Activated T-cell treated with anti-CD3 and anti-CD28 coated beads, Interleukin-2, amount 50 U/mL, for 72 hours (primary cell): Measurements from ENCODE around the gene RAD23A. TPM values are rescaled to one million over a fixed set of nuclear protein-coding genes. Genes with fewer than 3 reads are reported as not detected.
"Not testable (repeated sequence)": the region's sequence is repeated elsewhere in the genome, so short reads cannot be mapped to it uniquely, and the experiment has no call there.

Experiments
- ATAC-seq, 2 donors: fragments of 150-1000 bp; cut with Tn5 transposase; replicated peaks in 1 of 2; 2 replicates each; pipeline ENCODE4 v1.10.0; 2021; ENCODE audit warnings: moderate library complexity in 2 of 2, mild to moderate bottlenecking in 1 of 2
- DNase-seq, 2 donors: peaks; one replicate each; pipeline ENCODE4 v3.0.0; 2021 to 2022; ENCODE audit warnings: mixed read lengths in 1 of 2
- H3K27ac Mint-ChIP-seq: one replicate; pipeline ENCODE4 v1.8.0; 2022; ENCODE audit warnings: mild to moderate bottlenecking, moderate library complexity, mixed read lengths
- H3K27me3 Mint-ChIP-seq: one replicate; pipeline ENCODE4 v1.8.0; 2022; ENCODE audit warnings: low read depth, mixed read lengths
- H3K36me3 Mint-ChIP-seq, 2 donors: one replicate each; pipeline ENCODE4 v1.8.0; 2022; ENCODE audit warnings: mixed read lengths in 2 of 2, mild to moderate bottlenecking in 1 of 2; ENCODE audit not compliant: insufficient read depth in 2 of 2
- H3K4me1 Mint-ChIP-seq: one replicate; pipeline ENCODE4 v1.8.0; 2022; ENCODE audit warnings: low read depth, mixed read lengths
- H3K4me3 Mint-ChIP-seq, 2 donors: one replicate each; pipeline ENCODE4 v1.8.0; 2022; ENCODE audit warnings: mild to moderate bottlenecking in 2 of 2, mixed read lengths in 2 of 2, moderate library complexity in 2 of 2
- H3K9me3 Mint-ChIP-seq, 2 donors: one replicate each; pipeline ENCODE4 v1.8.0; 2022; ENCODE audit warnings: mixed read lengths in 2 of 2
- total RNA-seq, 2 donors: library from RNA; stranded (reverse); gene quantifications; one replicate each; pipeline ENCODE4 v1.2.3, GENCODE V29; 2022

Gene RAD23A
- total RNA-seq, 2 donors from 2014 or later: 159 to 189 TPM

DNA sequence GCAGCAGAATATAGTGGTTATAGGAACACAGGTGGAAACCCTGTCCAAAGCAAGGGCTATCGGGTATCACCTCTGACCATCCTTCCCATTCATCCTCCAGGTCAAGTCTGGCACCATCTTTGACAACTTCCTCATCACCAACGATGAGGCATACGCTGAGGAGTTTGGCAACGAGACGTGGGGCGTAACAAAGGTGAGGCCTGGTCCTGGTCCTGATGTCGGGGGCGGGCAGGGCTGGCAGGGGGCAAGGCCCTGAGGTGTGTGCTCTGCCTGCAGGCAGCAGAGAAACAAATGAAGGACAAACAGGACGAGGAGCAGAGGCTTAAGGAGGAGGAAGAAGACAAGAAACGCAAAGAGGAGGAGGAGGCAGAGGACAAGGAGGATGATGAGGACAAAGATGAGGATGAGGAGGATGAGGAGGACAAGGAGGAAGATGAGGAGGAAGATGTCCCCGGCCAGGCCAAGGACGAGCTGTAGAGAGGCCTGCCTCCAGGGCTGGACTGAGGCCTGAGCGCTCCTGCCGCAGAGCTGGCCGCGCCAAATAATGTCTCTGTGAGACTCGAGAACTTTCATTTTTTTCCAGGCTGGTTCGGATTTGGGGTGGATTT lies 2.1 kb upstream of the RAD23A start:
- no peaks in the 10 kb centered on the region for H3K9me3 Mint-ChIP-seq
- ATAC-seq (no peak), DNase-seq (no peak)
- H3K27ac Mint-ChIP-seq: peak overlapping the region; percentile 58
- no peaks in the 10 kb centered on the region for H3K27me3 Mint-ChIP-seq
- H3K36me3 Mint-ChIP-seq: peaks cover 30 to 61% of the 10 kb centered on the region in 2 donors
- peaks cover 79% of the 10 kb centered on the region for H3K4me1 Mint-ChIP-seq
- peak overlapping the region; percentile 14 to 59 for H3K4me3 Mint-ChIP-seq

DNA sequence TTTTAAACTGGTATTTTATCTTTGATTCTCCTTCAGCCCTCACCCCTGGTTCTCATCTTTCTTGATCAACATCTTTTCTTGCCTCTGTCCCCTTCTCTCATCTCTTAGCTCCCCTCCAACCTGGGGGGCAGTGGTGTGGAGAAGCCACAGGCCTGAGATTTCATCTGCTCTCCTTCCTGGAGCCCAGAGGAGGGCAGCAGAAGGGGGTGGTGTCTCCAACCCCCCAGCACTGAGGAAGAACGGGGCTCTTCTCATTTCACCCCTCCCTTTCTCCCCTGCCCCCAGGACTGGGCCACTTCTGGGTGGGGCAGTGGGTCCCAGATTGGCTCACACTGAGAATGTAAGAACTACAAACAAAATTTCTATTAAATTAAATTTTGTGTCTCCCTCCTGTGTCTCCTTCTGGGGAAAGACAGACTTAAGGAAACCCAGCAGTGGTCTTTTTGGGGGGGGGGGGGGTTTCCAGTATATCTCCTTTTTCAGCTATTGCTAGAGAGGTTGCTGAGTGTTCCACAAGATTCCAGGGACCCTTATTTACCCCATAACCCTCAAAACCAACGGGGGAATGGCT lies 1.5 kb upstream of the RAD23A start:
- H3K4me3 Mint-ChIP-seq: peak overlapping the region; percentile 23 to 95
- peak overlapping the region; percentile 99 for H3K27ac Mint-ChIP-seq
- H3K4me1 Mint-ChIP-seq: peaks cover 73% of the 10 kb centered on the region
- peaks cover 25 to 56% of the 10 kb centered on the region in 2 donors for H3K36me3 Mint-ChIP-seq
- ATAC-seq (no peak), DNase-seq (no peak)
- no peaks in the 10 kb centered on the region for H3K9me3 Mint-ChIP-seq
- H3K27me3 Mint-ChIP-seq: no peaks in the 10 kb centered on the region

DNA sequence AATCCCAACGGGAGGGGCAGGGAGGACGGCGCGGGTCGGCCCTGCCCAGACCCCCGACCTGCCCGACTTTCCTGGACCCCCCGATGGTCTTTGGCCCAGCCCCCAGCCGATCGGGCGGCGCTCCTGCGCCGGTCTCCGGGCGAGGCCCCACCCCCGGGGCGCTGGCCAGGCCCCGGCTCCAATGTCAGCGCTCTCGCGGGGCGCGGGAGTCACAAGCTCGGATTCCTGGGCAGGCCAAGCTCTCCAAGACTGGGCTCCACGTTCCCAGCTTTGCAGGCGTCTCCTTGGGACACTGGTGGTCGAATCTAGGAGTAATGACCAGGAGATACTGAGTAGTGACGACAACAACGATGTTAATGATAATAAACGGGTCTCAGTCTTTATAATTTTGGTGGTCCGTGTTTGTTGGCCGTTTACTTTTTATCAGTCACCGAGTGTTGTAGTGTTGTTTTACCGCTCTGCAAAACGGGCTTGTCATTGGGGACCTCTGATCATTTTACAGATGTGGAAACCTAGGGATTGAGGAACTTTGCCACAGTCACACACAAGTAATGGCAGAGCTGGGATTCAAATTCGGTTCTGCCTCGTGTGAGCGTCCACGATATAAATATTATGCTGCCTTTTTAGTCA lies 545 bp downstream of the RAD23A start:
- peak; percentile 47 to 56 for ATAC-seq
- Mint-ChIP-seq H3K27me3 (no peaks in the 10 kb centered on the region), H3K4me3 (peak overlapping the region; percentile 94 to 95), H3K27ac (peak overlapping the region; percentile 95), H3K9me3 (no peaks in the 10 kb centered on the region), H3K4me1 (peaks cover 64% of the 10 kb centered on the region), H3K36me3 (peaks cover 20 to 52% of the 10 kb centered on the region in 2 donors)
- DNase-seq: peak; percentile 61 to 63

DNA sequence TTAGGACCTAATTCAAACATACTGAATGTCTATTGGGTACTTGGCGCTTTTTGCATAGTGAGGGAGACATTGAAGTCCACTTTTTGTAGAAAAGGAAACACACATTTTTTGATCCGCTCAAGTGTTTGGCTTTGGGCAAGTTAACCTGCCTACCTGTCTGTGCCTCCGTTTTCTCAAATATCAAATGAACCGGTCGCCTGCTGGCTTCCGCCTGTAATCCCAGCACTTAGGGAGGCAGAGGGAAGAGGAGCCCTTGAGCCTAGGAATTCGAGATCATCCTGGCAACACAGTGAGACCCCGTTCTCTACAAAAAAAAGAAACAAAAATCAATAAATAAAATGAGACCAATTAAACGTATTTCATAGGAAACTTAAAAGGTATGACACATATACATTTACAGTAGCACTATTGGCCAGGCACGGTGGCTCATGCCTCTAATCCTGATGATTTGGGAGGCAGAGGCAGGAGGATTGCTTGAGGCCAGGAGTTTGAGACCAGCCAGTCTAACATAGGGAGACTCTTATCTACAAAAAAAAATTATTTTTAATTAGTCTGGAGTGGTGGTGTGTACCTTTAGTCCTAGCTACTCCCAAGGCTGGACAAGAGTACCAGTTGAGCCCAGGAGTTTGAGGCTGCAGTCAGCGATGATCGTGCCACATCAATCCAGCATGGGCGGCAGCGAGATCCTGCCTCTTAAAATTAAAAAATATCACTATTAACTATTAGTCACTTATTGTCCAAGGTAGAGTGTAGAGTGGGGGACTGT lies 1.3 kb downstream of the RAD23A start:
- Mint-ChIP-seq H3K4me1 (peaks cover 57% of the 10 kb centered on the region), H3K36me3 (peaks cover 20 to 55% of the 10 kb centered on the region in 2 donors), H3K27me3 (no peaks in the 10 kb centered on the region), H3K9me3 (no peaks in the 10 kb centered on the region), H3K27ac (peak overlapping the region; percentile 95), H3K4me3 (peak overlapping the region; percentile 94 to 95)
- no peak for DNase-seq
- no peak for ATAC-seq

DNA sequence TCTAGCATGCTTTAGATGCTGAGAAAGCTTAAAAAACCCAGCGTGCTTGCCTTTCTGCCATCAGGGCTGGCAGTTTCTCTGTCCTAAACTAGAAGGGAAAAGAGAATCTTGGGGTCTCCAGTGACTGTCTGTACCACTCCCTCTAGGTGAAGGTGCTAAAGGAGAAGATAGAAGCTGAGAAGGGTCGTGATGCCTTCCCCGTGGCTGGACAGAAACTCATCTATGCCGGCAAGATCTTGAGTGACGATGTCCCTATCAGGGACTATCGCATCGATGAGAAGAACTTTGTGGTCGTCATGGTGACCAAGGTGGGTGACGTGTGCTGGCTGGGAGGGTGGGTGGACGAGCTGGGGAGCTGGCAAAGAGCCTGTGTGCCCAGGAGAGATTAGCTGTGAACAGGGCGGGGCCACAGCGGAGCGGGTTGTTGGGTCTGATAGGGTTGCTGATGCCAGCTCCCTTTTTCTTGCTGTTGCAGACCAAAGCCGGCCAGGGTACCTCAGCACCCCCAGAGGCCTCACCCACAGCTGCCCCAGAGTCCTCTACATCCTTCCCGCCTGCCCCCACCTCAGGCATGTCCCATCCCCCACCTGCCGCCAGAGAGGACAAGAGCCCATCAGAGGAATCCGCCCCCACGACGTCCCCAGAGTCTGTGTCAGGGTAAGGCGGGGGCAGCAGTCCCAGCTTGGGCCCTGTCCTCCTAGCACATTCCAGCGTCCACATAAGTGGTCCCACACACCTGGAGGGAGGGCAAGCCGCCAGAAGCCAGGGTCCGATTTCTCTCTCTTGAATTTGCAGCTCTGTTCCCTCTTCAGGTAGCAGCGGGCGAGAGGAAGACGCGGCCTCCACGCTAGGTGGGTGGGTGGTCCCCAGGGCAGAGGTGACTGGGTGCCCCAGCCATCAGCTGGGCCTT lies 2.3 kb downstream of the RAD23A start:
- Mint-ChIP-seq H3K27ac (peak overlapping the region; percentile 38), H3K36me3 (peaks cover 18 to 47% of the 10 kb centered on the region in 2 donors), H3K27me3 (no peaks in the 10 kb centered on the region), H3K4me3 (peak overlapping the region in 1 of 2 donors; percentile 47), H3K9me3 (no peaks in the 10 kb centered on the region), H3K4me1 (peaks cover 54% of the 10 kb centered on the region)
- DNase-seq (no peak), ATAC-seq (no peak)

DNA sequence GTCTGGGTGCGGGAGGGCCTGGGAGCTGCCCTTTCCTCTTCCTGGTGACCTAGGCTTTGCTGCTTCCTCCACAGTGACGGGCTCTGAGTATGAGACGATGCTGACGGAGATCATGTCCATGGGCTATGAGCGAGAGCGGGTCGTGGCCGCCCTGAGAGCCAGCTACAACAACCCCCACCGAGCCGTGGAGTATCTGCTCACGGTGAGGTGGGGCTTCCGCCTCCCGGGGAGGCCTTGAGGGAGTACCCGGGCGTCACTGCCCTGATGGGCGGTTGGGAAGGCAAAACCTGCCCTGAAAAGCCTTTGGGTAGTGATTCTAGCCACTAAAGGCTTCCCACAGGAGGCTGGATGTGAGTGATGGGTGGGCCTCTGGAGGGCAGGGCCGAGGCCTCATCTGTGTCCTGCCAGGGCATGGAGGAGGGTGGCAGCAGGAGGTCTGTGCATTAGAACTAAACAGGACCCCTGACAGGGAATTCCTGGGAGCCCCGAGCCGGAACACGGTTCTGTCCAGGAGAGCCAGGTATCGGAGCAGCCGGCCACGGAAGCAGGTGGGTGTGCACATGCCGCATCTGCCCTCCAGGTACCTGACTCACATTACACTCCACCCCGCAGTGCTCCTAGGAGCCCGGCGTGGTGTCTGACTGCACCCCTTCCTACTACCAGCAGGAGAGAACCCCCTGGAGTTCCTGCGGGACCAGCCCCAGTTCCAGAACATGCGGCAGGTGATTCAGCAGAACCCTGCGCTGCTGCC lies 3.1 kb downstream of the RAD23A start:
- H3K4me1 Mint-ChIP-seq: peaks cover 54% of the 10 kb centered on the region
- DNase-seq (no peak), ATAC-seq (no peak)
- H3K9me3 Mint-ChIP-seq: no peaks in the 10 kb centered on the region
- H3K27ac Mint-ChIP-seq: peak overlapping the region; percentile 38
- no peak overlapping the region for H3K4me3 Mint-ChIP-seq
- no peaks in the 10 kb centered on the region for H3K27me3 Mint-ChIP-seq
- H3K36me3 Mint-ChIP-seq: peaks cover 14 to 45% of the 10 kb centered on the region in 2 donors

DNA sequence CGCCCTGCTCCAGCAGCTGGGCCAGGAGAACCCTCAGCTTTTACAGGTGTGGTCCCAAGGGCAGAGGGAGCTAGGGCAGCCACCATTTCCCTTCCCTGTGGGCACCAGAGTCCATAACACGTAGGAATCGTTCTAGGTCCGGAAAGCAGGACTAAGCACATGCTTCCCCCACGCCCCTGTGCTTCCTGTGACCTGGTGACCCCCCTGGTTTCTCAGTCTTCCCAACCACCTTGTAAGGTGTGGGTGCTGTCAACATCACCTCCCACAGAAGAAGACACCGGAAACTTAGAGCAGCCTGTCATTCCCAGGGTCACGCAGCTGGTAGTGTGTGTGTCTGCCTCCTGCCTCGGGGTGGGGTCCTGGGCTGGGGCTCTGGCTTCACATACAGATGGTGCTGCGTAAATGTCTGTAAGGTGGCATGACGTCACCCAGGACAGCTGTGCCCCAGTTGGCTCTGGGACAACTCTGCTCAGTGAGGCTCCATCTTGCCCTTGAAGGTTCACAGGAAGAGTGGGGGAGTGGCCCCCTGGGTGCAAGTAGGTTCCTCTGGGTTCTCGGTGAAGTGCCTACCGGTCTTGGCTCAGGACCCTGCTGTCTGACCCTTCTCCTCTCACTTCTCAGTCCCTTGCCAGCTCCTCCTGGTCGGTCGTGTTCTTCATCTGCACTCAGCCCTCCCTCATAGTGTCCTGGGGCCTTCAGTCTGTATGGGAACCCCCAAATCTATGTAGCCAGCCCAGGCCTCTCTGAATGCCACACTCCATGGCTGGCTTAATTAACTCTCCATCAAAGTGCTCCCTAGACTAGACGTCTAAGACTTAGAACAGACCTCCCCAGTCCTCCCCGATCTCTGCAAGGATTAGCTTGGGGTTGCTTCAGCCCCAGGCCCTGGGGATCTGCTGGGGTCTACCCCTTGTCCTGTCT lies 4.0 kb downstream of the RAD23A start:
- ATAC-seq (no peak), DNase-seq (no peak)
- no peaks in the 10 kb centered on the region for H3K27me3 Mint-ChIP-seq
- peak overlapping the region; percentile 77 for H3K27ac Mint-ChIP-seq
- peaks cover 54% of the 10 kb centered on the region for H3K4me1 Mint-ChIP-seq
- H3K36me3 Mint-ChIP-seq: peaks cover 12 to 47% of the 10 kb centered on the region in 2 donors
- no peaks in the 10 kb centered on the region for H3K9me3 Mint-ChIP-seq
- H3K4me3 Mint-ChIP-seq: no peak overlapping the region

DNA sequence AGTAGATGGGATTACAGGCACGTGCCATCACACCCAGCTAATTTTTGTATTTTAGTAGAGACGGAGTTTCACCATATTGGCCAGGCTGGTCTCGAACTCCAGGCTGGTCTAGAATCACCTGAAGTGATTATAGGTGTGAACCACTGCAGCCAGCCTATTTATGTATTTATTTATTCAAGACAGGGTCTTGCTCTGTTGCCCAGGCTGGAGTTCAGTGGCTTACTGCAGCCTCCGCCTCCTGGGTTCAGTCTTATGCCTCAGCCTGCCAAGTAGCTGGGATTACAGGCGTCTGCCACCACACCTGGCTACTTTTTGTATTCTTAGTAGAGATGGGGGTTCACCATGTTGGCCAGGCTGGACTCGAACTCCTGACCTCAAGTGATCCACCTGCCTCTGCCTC lies 6.4 kb downstream of the RAD23A start:
- not testable (repeated sequence) for H3K27me3 Mint-ChIP-seq, ATAC-seq, DNase-seq, H3K4me3 Mint-ChIP-seq, H3K9me3 Mint-ChIP-seq
- Mint-ChIP-seq H3K4me1 (peaks cover 55% of the 10 kb centered on the region), H3K27ac (peak overlapping the region; percentile 31), H3K36me3 (peaks cover 8 to 33% of the 10 kb centered on the region in 2 donors)

DNA sequence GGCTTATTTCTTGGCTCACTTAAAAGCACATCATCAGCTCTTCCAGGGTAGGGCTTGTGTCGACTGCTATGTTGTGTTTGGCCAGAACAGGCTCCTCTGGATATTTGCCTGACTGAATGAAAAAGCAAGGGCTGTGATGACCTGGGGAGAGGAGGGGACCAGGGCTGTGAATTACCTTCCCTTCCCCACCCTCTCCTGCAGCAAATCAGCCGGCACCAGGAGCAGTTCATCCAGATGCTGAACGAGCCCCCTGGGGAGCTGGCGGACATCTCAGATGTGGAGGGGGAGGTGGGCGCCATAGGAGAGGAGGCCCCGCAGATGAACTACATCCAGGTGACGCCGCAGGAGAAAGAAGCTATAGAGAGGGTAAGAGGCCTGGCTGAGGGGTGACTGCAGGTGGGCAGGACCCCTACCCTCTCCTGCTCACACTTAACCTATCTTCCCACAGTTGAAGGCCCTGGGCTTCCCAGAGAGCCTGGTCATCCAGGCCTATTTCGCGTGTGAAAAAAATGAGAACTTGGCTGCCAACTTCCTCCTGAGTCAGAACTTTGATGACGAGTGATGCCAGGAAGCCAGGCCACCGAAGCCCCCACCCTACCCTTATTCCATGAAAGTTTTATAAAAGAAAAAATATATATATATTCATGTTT lies 7.0 kb downstream of the RAD23A start:
- Mint-ChIP-seq H3K4me3 (no peak overlapping the region), H3K27ac (peak overlapping the region; percentile 35), H3K27me3 (no peaks in the 10 kb centered on the region), H3K9me3 (no peaks in the 10 kb centered on the region), H3K36me3 (peaks cover 8 to 32% of the 10 kb centered on the region in 2 donors), H3K4me1 (peaks cover 53% of the 10 kb centered on the region)
- DNase-seq (no peak), ATAC-seq (no peak)

DNA sequence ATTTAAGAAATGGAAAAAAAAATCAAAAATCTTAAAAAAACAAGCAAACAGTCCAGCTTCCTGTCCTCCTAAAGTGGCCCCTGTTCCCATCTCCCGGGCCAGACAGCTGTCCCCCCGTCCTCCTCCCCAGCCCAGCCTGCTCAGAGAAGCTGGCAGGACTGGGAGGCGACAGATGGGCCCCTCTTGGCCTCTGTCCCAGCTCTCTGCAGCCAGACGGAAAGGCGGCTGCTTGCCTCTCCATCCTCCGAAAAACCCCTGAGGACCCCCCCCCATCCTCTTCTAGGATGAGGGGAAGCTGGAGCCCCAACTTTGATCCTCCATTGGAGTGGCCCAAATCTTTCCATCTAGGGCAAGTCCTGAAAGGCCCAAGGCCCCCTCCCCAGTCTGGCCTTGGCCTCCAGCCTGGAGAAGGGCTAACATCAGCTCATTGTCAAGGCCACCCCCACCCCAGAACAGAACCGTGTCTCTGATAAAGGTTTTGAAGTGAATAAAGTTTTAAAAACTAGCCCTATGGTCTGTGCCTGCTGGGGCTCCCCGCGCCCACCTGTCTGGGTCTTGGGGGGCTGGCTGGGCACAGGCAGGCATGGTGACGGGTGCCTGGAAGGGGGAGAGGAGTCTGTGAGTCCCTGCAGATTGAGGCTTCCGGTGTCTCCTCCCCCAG lies 7.6 kb downstream of the RAD23A start:
- Mint-ChIP-seq H3K27ac (peak overlapping the region; percentile 35), H3K36me3 (peaks cover 6 to 31% of the 10 kb centered on the region in 2 donors), H3K27me3 (no peaks in the 10 kb centered on the region), H3K9me3 (no peaks in the 10 kb centered on the region), H3K4me3 (no peak overlapping the region), H3K4me1 (peaks cover 53% of the 10 kb centered on the region)
- ATAC-seq: no peak
- DNase-seq: no peak
